Gastroesophageal sphincter (tissue), 3 donors: ENCODE measurements around the gene HIP1R.

Experiments
- CTCF ChIP-seq, 4 experiments: fragments of 200-600 bp in 2 of 4; fragments of 450-650 bp in 2 of 4; sonication (generic) in 1 of 4; IDR thresholded peaks; one replicate each; pipeline ENCODE4 v1.5.1; 2017 to 2019; ENCODE audit warnings: antibody characterized with exemption in 4 of 4, mild to moderate bottlenecking in 2 of 4, moderate library complexity in 2 of 4
- EP300 ChIP-seq: sonication (generic); formaldehyde crosslinking; IDR thresholded peaks from one replicate; pipeline ENCODE4 v1.6.1; 2017; ENCODE audit warnings: antibody characterized with exemption, mild to moderate bottlenecking
- POLR2A ChIP-seq, 2 donors: fragments of 450-650 bp; IDR thresholded peaks; one replicate each; pipeline ENCODE4 v1.6.1; 2017; ENCODE audit warnings: antibody characterized with exemption in 2 of 2, mild to moderate bottlenecking in 2 of 2, moderate library complexity in 1 of 2

- TF ChIP-seq CTCF (IDR thresholded peaks at IDR 0.05): no peak
- no peak for TF ChIP-seq POLR2A (IDR thresholded peaks at IDR 0.05)
- no peak for TF ChIP-seq EP300
Observed at GRCh38 chr12:122908915-122909314, 73.7 kb downstream of the HIP1R start.
